A673 (cell line): ENCODE measurements around the gene NBEA. TPM values are rescaled to one million over a fixed set of nuclear protein-coding genes. Genes with fewer than 3 reads are reported as not detected.

Experiments used
- BruUV-seq: library from RNA; stranded (reverse); fragments of 400-500 nt; replicated peaks from 2 replicates; lab custom pipeline; 2021; lab: Mats Ljungman, UMichigan
- CTCF ChIA-PET: fragments of 300-600 bp; sonication (Branson Sonifier 250); formaldehyde crosslinking; loops from one replicate; lab custom pipeline; 2022; ENCODE audit warnings: antibody characterized with exemption; lab: Charles Lee
- POLR2A ChIA-PET: fragments of 300-600 bp; sonication (Branson Sonifier 250); formaldehyde crosslinking; loops from one replicate; lab custom pipeline; 2022; ENCODE audit warnings: antibody characterized with exemption; ENCODE audit not compliant: low non-redundant PET; lab: Charles Lee
- DNase-seq: peaks from one replicate; pipeline ENCODE4 v3.0.0-alpha.2; 2015; ENCODE audit warnings: low spot score
- H3K27ac ChIP-seq: fragments of 200-600 bp; sonication (generic); 2 replicates; pipeline ENCODE4 v1.5.1; 2016; ENCODE audit warnings: mixed run types, low read depth, mild to moderate bottlenecking, mixed read lengths, antibody characterized with exemption, low read length; ENCODE audit not compliant: poor library complexity, severe bottlenecking
- H3K27me3 ChIP-seq: fragments of 200-600 bp; sonication (generic); replicated peaks from 2 replicates; pipeline ENCODE4 v1.6.1; 2017; ENCODE audit warnings: mixed run types, low read depth, mild to moderate bottlenecking, mixed read lengths, antibody characterized with exemption, low read length; ENCODE audit not compliant: insufficient read depth, poor library complexity
- H3K36me3 ChIP-seq: fragments of 200-600 bp; sonication (generic); 2 replicates; pipeline ENCODE4 v1.6.1; 2016; ENCODE audit warnings: mixed run types, mild to moderate bottlenecking, mixed read lengths, antibody characterized with exemption, low read length; ENCODE audit not compliant: insufficient read depth, poor library complexity, severe bottlenecking
- H3K4me1 ChIP-seq: fragments of 200-600 bp; sonication (generic); 2 replicates; pipeline ENCODE4 v1.6.1; 2017; ENCODE audit warnings: mixed run types, mild to moderate bottlenecking, mixed read lengths, antibody characterized with exemption, low read length; ENCODE audit not compliant: insufficient read depth, poor library complexity, severe bottlenecking
- H3K4me3 ChIP-seq: fragments of 200-600 bp; sonication (generic); 2 replicates; pipeline ENCODE4 v1.5.1; 2016; ENCODE audit warnings: low read depth, mixed run types, mild to moderate bottlenecking, mixed read lengths, low read length; ENCODE audit not compliant: poor library complexity, severe bottlenecking
- H3K9me3 ChIP-seq: fragments of 200-600 bp; sonication (generic); 2 replicates; pipeline ENCODE4 v1.6.1; 2016; ENCODE audit warnings: mixed run types, low read depth, mild to moderate bottlenecking, mixed read lengths, antibody characterized with exemption, low read length; ENCODE audit not compliant: poor library complexity, severe bottlenecking
- EZH2 ChIP-seq: fragments of 200-600 bp; sonication (generic); IDR thresholded peaks from 2 replicates; pipeline ENCODE4 v1.6.1; 2017; ENCODE audit warnings: borderline replicate concordance, low read depth, mild to moderate bottlenecking, mixed read lengths, antibody characterized with exemption, low read length; ENCODE audit not compliant: poor library complexity, severe bottlenecking
- intact Hi-C: fragments of 100-400 bp; cut with micrococcal nuclease; formaldehyde crosslinking; loops from one replicate; pipeline ENCODE4 v1.10.0; 2022; ENCODE audit not compliant: unreplicated experiment
- total RNA-seq: library from RNA; stranded (reverse); gene quantifications from 2 replicates; pipeline ENCODE4 v1.2.3, GENCODE V29; 2021
- TF ChIP-seq, protein P1 (sequence below): fragments of 300-800, 200-600 bp; sonication (generic); conservative IDR thresholded peaks from 2 replicates; pipeline ENCODE4 v1.5.1; 2017; ENCODE audit warnings: low read depth, mild to moderate bottlenecking, antibody characterized with exemption, low read length, moderate library complexity, mixed read lengths

Gene NBEA
- total RNA-seq, 1 experiment from 2014 or later = 4.2 TPM

DNA sequence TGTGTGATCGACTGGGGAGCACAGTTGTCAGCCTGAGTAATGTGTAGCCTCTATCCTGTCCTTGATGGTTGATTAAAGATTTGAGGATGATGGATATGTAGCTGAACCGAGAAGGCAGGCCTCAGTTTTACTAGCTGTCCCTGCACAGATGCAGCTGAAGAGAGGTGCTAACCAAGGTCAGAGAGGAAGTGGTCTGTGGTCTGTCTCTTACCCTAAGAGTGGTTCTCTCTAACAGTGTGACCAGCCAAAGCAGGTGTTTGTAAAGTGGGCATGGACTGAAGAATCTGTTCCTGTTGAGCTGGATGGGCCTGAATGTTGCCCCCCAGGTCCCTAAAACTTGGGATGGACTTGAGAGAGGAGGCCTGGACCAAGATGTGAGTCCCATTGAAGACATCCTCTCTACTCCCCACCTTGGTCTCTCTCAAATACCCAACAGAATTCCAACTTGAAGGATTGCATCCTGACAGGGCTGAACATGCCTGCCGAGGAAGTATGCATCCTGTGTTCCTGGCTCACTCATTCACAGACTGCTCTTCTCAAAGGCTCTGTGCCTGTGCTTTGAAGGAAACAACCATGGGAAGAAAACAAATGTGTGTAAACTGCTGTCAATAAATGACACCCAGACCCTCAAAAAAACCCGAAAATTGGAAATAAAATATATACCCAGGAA lies 310.6 kb downstream of the NBEA start:
- POLR2A ChIA-PET = no interaction called here
- CTCF ChIA-PET = no interaction called here
- TF ChIP-seq EZH2 = no peak
- TF ChIP-seq, protein P1, sequence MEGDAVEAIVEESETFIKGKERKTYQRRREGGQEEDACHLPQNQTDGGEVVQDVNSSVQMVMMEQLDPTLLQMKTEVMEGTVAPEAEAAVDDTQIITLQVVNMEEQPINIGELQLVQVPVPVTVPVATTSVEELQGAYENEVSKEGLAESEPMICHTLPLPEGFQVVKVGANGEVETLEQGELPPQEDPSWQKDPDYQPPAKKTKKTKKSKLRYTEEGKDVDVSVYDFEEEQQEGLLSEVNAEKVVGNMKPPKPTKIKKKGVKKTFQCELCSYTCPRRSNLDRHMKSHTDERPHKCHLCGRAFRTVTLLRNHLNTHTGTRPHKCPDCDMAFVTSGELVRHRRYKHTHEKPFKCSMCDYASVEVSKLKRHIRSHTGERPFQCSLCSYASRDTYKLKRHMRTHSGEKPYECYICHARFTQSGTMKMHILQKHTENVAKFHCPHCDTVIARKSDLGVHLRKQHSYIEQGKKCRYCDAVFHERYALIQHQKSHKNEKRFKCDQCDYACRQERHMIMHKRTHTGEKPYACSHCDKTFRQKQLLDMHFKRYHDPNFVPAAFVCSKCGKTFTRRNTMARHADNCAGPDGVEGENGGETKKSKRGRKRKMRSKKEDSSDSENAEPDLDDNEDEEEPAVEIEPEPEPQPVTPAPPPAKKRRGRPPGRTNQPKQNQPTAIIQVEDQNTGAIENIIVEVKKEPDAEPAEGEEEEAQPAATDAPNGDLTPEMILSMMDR = no peak

DNA sequence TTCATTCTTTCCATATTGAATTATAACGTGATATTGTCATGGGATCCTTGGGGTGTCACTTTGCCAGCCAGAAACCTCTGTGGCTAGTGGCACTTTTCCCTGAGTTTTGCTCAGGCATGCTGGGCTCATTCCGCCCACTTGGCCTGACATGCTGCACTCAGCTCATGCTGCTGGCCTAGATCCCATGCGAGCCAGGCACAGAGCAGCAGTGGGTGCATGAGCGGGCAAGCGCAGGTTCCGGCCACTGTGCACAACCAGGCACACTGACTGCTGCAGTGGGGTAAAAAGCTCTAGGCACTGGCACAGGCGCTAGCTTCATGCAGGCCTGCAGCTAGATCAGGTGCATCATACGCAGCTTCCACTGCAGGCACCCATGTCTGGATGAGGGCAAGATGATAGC lies 313.2 kb downstream of the NBEA start:
- Histone ChIP-seq H3K27ac (no peak overlapping the region), H3K36me3 (no peaks in the 10 kb centered on the region), H3K4me1 (no peaks in the 10 kb centered on the region), H3K4me3 (no peak overlapping the region), H3K27me3 (no peaks in the 10 kb centered on the region), H3K9me3 (no peaks in the 10 kb centered on the region)
- TF ChIP-seq, protein P1 = no peak
- POLR2A ChIA-PET = no interaction called here
- CTCF ChIA-PET = no interaction called here
- BruUV-seq = no TSS peak
- DNase-seq = no peak
- intact Hi-C loops = no loop called here

More for the DNA sequence above, 310.6 kb downstream of the NBEA start:
- Histone ChIP-seq H3K36me3 (no peaks in the 10 kb centered on the region), H3K27me3 (no peaks in the 10 kb centered on the region), H3K4me3 (no peak overlapping the region), H3K9me3 (no peaks in the 10 kb centered on the region), H3K4me1 (no peaks in the 10 kb centered on the region), H3K27ac (no peak overlapping the region)
- no peak for DNase-seq
- no TSS peak for BruUV-seq
- intact Hi-C loops = no loop called here

DNA sequence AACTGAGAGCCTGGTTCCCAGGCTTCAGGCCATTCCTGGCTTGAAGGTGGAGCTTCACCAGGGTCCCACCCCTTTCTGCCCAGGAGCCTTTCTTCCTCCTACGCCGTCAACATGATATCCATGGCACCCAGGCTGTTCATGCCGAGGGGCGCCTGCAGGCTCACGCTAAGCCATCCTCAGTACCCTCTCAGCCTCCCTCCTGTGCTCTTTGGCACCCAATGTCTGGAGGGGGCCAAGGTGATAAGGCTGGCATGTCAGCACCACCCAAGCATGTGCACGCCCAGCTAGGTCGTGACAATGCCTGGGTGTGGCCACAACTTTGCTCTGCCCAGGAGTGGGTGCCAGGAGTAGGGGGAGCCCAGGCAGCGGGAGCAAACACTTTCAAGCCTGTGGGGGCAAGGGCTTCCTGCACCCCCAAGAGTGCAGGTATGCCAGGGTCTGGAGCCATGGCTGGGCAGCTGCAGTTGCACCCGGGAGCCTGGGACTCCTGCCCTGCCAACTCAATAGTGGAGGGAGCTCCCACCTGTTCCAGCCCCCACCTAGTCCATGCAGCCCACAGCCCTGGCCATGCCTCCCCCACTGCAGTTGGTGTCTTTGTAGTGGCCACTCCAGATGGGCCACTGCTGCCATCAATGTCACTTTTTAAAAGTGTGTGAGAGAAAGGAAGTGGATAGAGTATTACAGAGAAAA lies 314.5 kb downstream of the NBEA start:
- Histone ChIP-seq H3K9me3 (no peaks in the 10 kb centered on the region), H3K27ac (no peak overlapping the region), H3K4me1 (no peaks in the 10 kb centered on the region), H3K27me3 (no peaks in the 10 kb centered on the region), H3K4me3 (no peak overlapping the region), H3K36me3 (no peaks in the 10 kb centered on the region)
- intact Hi-C loops = no loop called here
- DNase-seq = no peak
- ChIA-PET CTCF (no interaction called here), POLR2A (no interaction called here)
- TF ChIP-seq, protein P1 = no peak
- no peak for TF ChIP-seq EZH2
- BruUV-seq = no TSS peak
